Measurements from ENCODE around the gene SCAMP4. TPM values are rescaled to one million over a fixed set of nuclear protein-coding genes. Genes with fewer than 3 reads are reported as not detected.

SCAMP4 gene
- total and polyA plus RNA-seq, 2 of the 13 experiments (the other 11 are each of a cell fraction or from before 2014, with no cell fraction given): 10.7 to 13.7 TPM

DNA sequence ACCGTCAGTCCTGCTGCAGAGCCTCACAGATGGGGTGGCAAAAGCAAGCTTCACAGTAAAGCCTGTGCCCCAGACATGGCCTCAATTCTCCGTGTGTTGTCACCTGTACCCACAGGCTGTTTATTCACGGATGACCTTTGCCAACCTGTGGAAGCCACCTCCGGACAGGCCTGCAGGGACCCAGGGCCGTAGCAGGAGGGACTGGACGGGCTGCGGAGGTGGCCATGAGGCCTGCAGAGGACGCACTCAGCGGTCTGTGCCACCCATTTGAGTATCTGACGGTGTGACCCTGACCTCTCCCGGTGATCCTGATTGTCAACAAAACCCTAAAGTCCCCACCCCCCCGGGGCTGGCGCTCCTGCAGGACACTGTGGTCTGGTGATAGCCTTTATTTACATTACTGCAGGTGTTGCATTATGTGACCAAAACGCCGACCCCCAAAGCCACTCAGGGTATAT lies 34.0 kb upstream of the SCAMP4 start (continued):
- TF ChIP-seq POGK (CRISPR knock-in tag; conservative IDR thresholded peaks at IDR 0.05): peak; percentile 79; the same call in 1 of the 2 replicates
- peak; percentile 41; the same call in 1 of the 2 replicates for TF ChIP-seq GATAD1 (CRISPR knock-in tag; IDR thresholded peaks at IDR 0.05)
- TF ChIP-seq ATF7-NPFF (CRISPR knock-in tag; IDR thresholded peaks at IDR 0.05; ENCODE audit: low read depth): peak; percentile 56; the same call in 1 of the 2 replicates
- TF ChIP-seq KDM5B (CRISPR knock-in tag; IDR thresholded peaks at IDR 0.05; ENCODE audit: borderline replicate concordance): peak; percentile 69; the same call in 1 of the 2 replicates
- peak; percentile 65; the same call in 1 of the 2 replicates for TF ChIP-seq ZNF792 (CRISPR knock-in tag; IDR thresholded peaks at IDR 0.05)
- TF ChIP-seq ZNF205 (CRISPR knock-in tag; IDR thresholded peaks at IDR 0.05): no peak; the same call in 1 of the 2 replicates
- peak; percentile 36; the same call in 1 of the 2 replicates for TF ChIP-seq ZNF761 (CRISPR knock-in tag; conservative IDR thresholded peaks at IDR 0.05)
- TF ChIP-seq SP4 (CRISPR knock-in tag; IDR thresholded peaks at IDR 0.05): peak; percentile 22; the same call in 1 of the 2 replicates
- TF ChIP-seq ZNF331 (CRISPR knock-in tag; IDR thresholded peaks at IDR 0.05): peak; percentile 67
- TF ChIP-seq ZNF724P (CRISPR knock-in tag; IDR thresholded peaks at IDR 0.05; ENCODE audit: borderline replicate concordance): 0 out of 2 replicates have a peak, but pooled peaks have one; percentile 45
- TF ChIP-seq SAP130 (CRISPR knock-in tag; IDR thresholded peaks at IDR 0.05; ENCODE audit: low read depth): peak; percentile 92
- TF ChIP-seq GTF2F1 (IDR thresholded peaks at IDR 0.05; ENCODE audit: low read length): no peak
- TF ChIP-seq GFI1 (CRISPR knock-in tag; IDR thresholded peaks at IDR 0.05; ENCODE audit: borderline replicate concordance): peak; percentile 86
- no peak for TF ChIP-seq ZNF850 (CRISPR knock-in tag; conservative IDR thresholded peaks at IDR 0.05)
- peak; percentile 82 for TF ChIP-seq ZMYM3 (CRISPR knock-in tag; IDR thresholded peaks at IDR 0.05)
- peak; percentile 88 for TF ChIP-seq PATZ1 (CRISPR knock-in tag; IDR thresholded peaks at IDR 0.05)
- TF ChIP-seq SCMH1 (CRISPR knock-in tag; IDR thresholded peaks at IDR 0.05; ENCODE audit: borderline replicate concordance): no peak
- TF ChIP-seq ZNF7 (CRISPR knock-in tag; IDR thresholded peaks at IDR 0.05): no peak
- TF ChIP-seq PCBP1 (IDR thresholded peaks at IDR 0.05; ENCODE audit: borderline replicate concordance, low read depth, low read length): no peak
- TF ChIP-seq ZNF547 (CRISPR knock-in tag; IDR thresholded peaks at IDR 0.05): no peak
- no peak for TF ChIP-seq KDM5A (IDR thresholded peaks at IDR 0.05; ENCODE audit: borderline replicate concordance, low read length)
- 0 out of 2 replicates have a peak, but pooled peaks have one; percentile 41 for TF ChIP-seq MXD4 (CRISPR knock-in tag; IDR thresholded peaks at IDR 0.05)
- TF ChIP-seq, protein P1, sequence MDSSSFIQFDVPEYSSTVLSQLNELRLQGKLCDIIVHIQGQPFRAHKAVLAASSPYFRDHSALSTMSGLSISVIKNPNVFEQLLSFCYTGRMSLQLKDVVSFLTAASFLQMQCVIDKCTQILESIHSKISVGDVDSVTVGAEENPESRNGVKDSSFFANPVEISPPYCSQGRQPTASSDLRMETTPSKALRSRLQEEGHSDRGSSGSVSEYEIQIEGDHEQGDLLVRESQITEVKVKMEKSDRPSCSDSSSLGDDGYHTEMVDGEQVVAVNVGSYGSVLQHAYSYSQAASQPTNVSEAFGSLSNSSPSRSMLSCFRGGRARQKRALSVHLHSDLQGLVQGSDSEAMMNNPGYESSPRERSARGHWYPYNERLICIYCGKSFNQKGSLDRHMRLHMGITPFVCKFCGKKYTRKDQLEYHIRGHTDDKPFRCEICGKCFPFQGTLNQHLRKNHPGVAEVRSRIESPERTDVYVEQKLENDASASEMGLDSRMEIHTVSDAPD (CRISPR knock-in tag; IDR thresholded peaks at IDR 0.05): peak; percentile 97
- TF ChIP-seq NONO (IDR thresholded peaks at IDR 0.05): no peak
- peak; percentile 72 for TF ChIP-seq NONO (CRISPR knock-in tag; conservative IDR thresholded peaks at IDR 0.05)
- TF ChIP-seq TCF12 (IDR thresholded peaks at IDR 0.05): no peak
- TF ChIP-seq TCF12 (CRISPR knock-in tag; IDR thresholded peaks at IDR 0.05): 0 out of 2 replicates have a peak, but pooled peaks have one; percentile 64

All from HepG2 (cell line).